Tibial nerve (tissue), 4 donors: ENCODE results near the gene SEC22C. TPM values are rescaled to one million over a fixed set of nuclear protein-coding genes. Genes with fewer than 3 reads are reported as not detected.

Experiments
- DNase-seq, 2 donors: peaks; one replicate each; pipeline ENCODE4 v3.0.0-alpha.2; 2019; ENCODE audit warnings: low spot score in 2 of 2
- H3K27ac ChIP-seq, 4 donors: fragments of 200-600 bp; sonication (generic) in 3 of 4; one replicate each; pipeline ENCODE4 v1.5.1; 2017 to 2019; ENCODE audit warnings: mild to moderate bottlenecking in 1 of 4
- H3K27me3 ChIP-seq, 2 donors: fragments of 200-600 bp; sonication (generic) in 1 of 2; one replicate each; pipeline versions ENCODE4 v1.5.1 to v1.6.0; 2017 to 2019
- H3K36me3 ChIP-seq, 3 donors: fragments of 200-600 bp; sonication (generic); one replicate each; pipeline ENCODE4 v1.5.1; 2018 to 2019
- H3K4me1 ChIP-seq, 4 donors: fragments of 200-600 bp; sonication (generic) in 3 of 4; one replicate each; pipeline ENCODE4 v1.5.1; 2017 to 2019
- H3K4me3 ChIP-seq, 4 donors: fragments of 200-600 bp; sonication (generic) in 3 of 4; one replicate each; pipeline ENCODE4 v1.5.1; 2017 to 2019; ENCODE audit warnings: mild to moderate bottlenecking in 1 of 4, moderate library complexity in 1 of 4
- H3K9me3 ChIP-seq, 4 donors: fragments of 200-600 bp; sonication (generic) in 3 of 4; one replicate each; pipeline ENCODE4 v1.5.1; 2017 to 2019
- EP300 ChIP-seq, 2 donors: sonication (generic); formaldehyde crosslinking; IDR thresholded peaks; one replicate each; pipeline ENCODE4 v1.6.1; 2017; ENCODE audit warnings: antibody characterized with exemption in 2 of 2, mild to moderate bottlenecking in 1 of 2
- POLR2A ChIP-seq, 2 donors: fragments of 450-650 bp; IDR thresholded peaks; one replicate each; pipeline ENCODE4 v1.6.1; 2017; ENCODE audit warnings: antibody characterized with exemption in 2 of 2, mild to moderate bottlenecking in 2 of 2, moderate library complexity in 2 of 2
- WGBS, 2 donors: methylation state at CpG; one replicate each; pipeline ENCODE4 v1.1.5; 2018; 5-methylcytosine and 5-hydroxymethylcytosine counted together
- total RNA-seq, 4 donors: library from RNA; depleted of rRNA; stranded (reverse); fragments of >200 nt; gene quantifications; one replicate each; pipeline ENCODE4 v1.1.0, GENCODE V29; 2016
- TF ChIP-seq, protein P1 (sequence below), 5 experiments: fragments of 200-600 bp in 3 of 5; fragments of 450-650 bp in 2 of 5; sonication (generic) in 3 of 5; IDR thresholded peaks; one replicate each; pipeline ENCODE4 v1.5.1; 2016 to 2019; ENCODE audit warnings: antibody characterized with exemption in 5 of 5, mild to moderate bottlenecking in 3 of 5, moderate library complexity in 2 of 5

SEC22C gene
- total RNA-seq, 4 donors from 2014 or later: 74.1 to 95.3 (median 86.1) TPM

DNA sequence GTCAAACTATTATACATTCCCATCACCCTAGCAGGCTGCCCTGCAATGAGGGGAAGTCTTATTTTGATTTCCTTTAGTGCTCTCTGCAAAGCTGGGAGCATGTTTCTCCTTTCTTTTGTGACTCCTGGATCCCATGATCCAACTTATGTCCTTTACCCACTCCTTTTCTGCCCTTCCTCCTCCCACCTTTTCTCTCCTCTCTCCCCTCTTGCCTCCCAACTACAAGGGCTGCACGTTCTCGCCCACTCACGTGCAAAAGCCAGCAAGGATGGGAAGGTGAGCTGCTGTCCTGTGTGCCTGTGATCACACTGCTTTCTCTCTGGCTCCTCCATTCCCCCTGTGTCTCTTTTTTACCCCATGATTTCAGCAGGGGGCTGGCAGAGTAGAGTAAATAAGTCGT is 73.2 kb downstream of the SEC22C start:
- WGBS, 2 donors: 44 to 59% methylated on average over 4 of the region's 4 CpGs
- H3K9me3 ChIP-seq: no peaks in the 10 kb centered on the region
- peaks cover 0 to 7% (median 2%) of the 10 kb centered on the region in 4 donors for H3K4me1 ChIP-seq
- no peaks in the 10 kb centered on the region for H3K36me3 ChIP-seq
- DNase-seq: no peak
- H3K27ac ChIP-seq: no peak overlapping the region
- TF ChIP-seq, protein P1, sequence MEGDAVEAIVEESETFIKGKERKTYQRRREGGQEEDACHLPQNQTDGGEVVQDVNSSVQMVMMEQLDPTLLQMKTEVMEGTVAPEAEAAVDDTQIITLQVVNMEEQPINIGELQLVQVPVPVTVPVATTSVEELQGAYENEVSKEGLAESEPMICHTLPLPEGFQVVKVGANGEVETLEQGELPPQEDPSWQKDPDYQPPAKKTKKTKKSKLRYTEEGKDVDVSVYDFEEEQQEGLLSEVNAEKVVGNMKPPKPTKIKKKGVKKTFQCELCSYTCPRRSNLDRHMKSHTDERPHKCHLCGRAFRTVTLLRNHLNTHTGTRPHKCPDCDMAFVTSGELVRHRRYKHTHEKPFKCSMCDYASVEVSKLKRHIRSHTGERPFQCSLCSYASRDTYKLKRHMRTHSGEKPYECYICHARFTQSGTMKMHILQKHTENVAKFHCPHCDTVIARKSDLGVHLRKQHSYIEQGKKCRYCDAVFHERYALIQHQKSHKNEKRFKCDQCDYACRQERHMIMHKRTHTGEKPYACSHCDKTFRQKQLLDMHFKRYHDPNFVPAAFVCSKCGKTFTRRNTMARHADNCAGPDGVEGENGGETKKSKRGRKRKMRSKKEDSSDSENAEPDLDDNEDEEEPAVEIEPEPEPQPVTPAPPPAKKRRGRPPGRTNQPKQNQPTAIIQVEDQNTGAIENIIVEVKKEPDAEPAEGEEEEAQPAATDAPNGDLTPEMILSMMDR (IDR thresholded peaks at IDR 0.05): no peak
- no peak overlapping the region for H3K4me3 ChIP-seq
- no peaks in the 10 kb centered on the region for H3K27me3 ChIP-seq

DNA sequence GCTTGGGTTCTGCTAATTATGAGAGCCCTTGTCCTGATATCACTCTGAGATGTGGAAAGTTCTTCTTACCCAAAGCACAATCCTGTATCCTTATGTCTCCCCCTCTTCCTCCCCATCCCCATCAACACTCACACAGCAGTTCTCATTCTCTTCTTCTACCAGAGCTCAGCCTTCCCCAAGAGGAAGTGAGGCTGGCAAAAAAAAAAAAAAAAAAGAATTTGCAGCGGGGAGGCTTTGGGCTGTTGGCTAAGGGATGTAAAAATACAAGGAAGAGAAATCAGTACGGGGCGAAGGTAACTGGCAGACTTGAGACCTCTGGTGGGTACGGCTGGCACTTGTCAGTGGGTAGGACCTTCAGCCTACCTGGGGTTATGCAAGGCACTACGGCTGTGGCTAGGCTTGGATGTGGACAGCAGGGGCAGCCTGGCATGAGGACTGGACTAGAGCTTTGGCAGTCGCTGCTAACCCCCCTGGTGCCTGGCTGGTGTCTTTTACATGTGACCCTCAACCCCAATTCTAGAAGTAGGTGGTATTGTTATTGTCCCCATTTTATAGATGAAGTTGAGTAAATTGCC is 73.9 kb downstream of the SEC22C start:
- Histone ChIP-seq H3K36me3 (no peaks in the 10 kb centered on the region), H3K4me3 (no peak overlapping the region), H3K27me3 (peaks cover 0 to 6% of the 10 kb centered on the region in 2 donors), H3K9me3 (no peaks in the 10 kb centered on the region), H3K27ac (peak overlapping the region in 1 of 4 donors; percentile 5), H3K4me1 (peaks cover 0 to 10% (median 2%) of the 10 kb centered on the region in 4 donors)
- TF ChIP-seq, protein P1 (IDR thresholded peaks at IDR 0.05): no peak
- TF ChIP-seq POLR2A (IDR thresholded peaks at IDR 0.05) (no peak), EP300 (IDR thresholded peaks at IDR 0.05) (no peak)
- no peak for DNase-seq
- WGBS, 2 donors: 68 to 71% methylated on average over 6 of the region's 6 CpGs

DNA sequence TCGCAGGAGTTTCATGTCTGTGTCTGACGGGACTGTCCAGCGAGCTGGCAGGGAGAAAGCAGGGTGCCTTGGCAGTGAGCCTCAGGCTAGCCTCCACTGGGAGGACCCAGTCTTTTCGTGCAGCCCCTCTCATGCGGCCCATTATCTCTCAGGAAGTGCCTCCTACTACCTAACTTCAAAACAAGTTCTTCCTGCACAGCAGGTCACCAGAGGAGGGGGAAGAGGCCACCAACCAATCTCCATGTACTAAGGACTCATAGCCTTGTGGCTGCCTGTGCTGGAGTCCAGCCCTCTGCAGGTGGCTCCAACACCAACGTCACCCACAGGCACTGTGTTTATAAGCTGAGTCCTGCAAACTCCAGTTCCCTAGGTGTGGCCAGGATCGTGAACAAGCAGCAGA is 74.5 kb downstream of the SEC22C start:
- Histone ChIP-seq H3K4me1 (peaks cover 0 to 16% (median 3%) of the 10 kb centered on the region in 4 donors), H3K27ac (no peak overlapping the region), H3K27me3 (peaks cover 0 to 10% of the 10 kb centered on the region in 2 donors), H3K9me3 (no peaks in the 10 kb centered on the region), H3K4me3 (no peak overlapping the region), H3K36me3 (no peaks in the 10 kb centered on the region)
- DNase-seq: no peak
- TF ChIP-seq EP300 (IDR thresholded peaks at IDR 0.05) (no peak), POLR2A (IDR thresholded peaks at IDR 0.05) (no peak)
- TF ChIP-seq, protein P1 (IDR thresholded peaks at IDR 0.05): no peak
- 52 to 54% methylated on average over 7 of the region's 7 CpGs for WGBS, 2 donors

DNA sequence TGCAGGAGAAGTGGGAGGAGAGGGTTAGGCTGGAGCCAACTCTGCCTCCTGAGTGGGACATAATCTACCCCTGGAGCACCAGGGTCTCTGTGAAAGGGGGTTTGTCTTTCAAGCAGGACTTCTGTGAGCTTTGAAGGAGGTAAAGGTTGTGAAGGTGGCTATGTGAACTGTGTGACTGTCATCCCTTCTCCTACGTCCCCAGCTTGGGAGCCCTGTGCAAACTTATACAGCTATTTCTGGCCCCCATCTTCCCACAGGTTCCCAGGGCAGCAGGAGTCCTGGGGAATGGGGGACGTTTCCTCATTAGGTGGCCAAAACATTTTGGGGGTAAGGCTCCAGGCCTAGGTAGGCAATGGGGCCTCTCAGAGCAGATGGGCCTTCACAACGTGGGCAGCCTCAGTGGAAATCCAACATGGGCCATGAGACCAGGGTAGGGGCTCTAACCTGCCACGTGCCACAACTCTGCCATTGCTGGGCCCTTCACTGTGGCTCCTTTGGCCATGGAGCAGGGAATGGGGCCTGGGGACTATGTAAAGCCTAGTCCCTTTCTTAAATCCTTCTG is 75.8 kb downstream of the SEC22C start:
- peak overlapping the region in 1 of 4 donors; percentile 62 for H3K27ac ChIP-seq
- 81 to 94% methylated on average over 4 of the region's 4 CpGs for WGBS, 2 donors
- no peak for DNase-seq

More for the DNA sequence above, 75.8 kb downstream of the SEC22C start:
- TF ChIP-seq EP300 (IDR thresholded peaks at IDR 0.05) (no peak), POLR2A (IDR thresholded peaks at IDR 0.05) (no peak)
- TF ChIP-seq, protein P1 (IDR thresholded peaks at IDR 0.05): no peak
- Histone ChIP-seq H3K36me3 (no peaks in the 10 kb centered on the region), H3K4me1 (peaks cover 0 to 26% (median 14%) of the 10 kb centered on the region in 4 donors), H3K27me3 (peaks cover 0 to 24% of the 10 kb centered on the region in 2 donors), H3K9me3 (no peaks in the 10 kb centered on the region), H3K4me3 (no peak overlapping the region)
